Measurements from ENCODE around the gene PPP2R3C.
"Not testable (repeated sequence)": the region's sequence is repeated elsewhere in the genome, so short reads cannot be mapped to it uniquely, and the experiment has no call there.

PPP2R3C gene

DNA sequence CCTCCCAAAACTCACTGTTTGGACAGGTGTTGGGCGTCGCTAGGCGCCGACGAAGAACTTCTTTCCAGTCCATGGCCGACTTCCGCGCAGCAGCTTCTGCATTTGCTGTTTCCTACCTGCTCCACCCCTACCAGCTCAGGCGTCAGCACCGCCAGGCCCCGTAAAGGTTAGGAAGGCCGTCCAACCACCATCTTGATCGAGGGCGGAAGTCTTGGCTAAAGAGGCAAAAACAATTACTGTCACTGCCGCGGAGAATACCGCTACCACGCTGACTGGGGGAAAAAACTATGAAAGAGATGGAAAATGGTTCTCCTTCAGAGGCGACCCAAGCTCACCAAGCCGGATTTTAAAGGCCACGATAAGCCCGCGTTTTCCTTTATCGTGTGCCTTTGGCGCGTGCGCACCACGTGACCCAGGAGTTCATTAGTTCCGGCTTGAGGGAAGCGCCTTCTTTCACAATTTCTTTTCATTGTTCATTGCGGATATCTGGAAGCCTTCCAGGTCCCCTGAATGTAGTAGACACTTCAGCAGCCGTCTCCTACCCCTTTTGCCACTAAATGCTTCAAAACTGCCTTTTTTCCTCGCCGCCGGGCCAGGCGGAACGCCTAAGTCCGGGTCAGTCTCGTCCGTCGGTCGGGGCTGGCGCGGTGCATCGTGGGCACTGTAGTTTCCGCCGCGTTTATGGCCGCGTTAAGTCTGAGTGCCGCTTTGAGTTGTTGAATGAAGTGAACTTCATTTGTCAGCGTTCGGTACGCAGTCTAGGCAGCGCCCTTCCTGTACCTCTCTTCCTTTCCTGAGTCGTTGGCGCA, at the start of gene PPP2R3C, which contains the start of gene PRORP:
Gene PPP2R3C (minus strand): TSS at position 104 of the 809 bp plus-strand sequence. CDS start 31 bp downstream, at position 73.
Gene PRORP (plus strand): TSS at position 666 of the 809 bp plus-strand sequence. CDS start 694 bp downstream, outside the sequence.
- DNase-seq (ENCODE audit: low read depth): peak; percentile 75

DNA sequence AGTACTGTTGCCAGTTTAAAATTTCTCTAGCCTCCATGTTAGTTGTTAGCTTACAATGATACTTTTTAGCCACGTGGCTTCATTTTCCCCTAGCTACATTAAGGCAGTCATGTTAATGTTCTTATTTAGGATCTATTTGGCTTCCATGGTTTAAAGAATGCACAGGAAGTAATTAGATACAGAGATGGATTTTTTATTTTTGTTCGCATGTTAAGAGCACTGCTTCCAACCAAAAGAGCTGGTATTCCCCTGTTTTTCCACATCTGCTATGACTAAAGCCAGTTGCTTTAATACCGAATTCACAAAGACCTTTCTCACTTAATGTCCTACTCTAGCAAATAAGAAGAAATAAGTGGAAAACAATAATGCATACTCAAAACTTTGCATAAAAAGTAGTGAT, 45.7 kb upstream of the PPP2R3C start:
- DNase-seq (ENCODE audit: low read depth): no peak

DNA sequence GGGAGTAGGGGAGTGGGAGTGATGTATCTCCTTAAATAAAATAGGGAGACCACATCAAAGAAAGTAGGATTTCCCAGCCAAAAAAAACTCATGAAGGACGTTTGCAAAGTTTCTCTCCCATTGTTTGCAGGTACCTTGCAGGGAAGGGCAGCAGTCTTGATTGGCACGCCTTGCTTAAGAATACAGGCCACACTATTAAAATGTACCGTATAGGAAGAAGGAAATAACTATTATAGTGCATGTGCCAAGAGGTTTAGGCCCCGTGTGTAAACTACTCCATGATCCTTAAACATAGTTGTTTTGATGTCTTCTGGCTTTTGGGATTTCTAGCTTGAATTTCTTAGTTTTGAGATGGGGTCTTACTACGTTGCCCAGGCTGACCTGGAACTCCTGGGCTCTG, 43.1 kb upstream of the PPP2R3C start:
- no peak for DNase-seq (ENCODE audit: low read depth)

DNA sequence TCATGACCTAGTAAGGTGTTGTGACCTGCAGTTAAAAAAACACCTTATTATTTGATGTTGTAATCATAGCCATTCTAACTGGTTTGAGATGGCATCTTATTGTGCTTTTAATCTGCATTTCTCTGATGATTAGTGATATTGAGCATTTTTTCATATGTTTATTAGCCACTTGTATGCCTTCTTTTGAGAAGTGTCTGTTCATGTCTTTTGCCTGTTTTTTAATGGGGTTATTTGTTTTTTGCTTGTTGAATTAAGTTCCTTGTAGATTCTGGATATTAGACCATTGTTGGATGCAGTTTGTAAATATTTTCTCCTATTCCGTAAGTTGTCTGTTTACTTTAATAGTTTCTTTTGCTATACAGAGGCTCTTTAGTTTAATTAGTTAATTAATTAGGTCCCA, 41.6 kb upstream of the PPP2R3C start:
- DNase-seq (ENCODE audit: low read depth): no peak

DNA sequence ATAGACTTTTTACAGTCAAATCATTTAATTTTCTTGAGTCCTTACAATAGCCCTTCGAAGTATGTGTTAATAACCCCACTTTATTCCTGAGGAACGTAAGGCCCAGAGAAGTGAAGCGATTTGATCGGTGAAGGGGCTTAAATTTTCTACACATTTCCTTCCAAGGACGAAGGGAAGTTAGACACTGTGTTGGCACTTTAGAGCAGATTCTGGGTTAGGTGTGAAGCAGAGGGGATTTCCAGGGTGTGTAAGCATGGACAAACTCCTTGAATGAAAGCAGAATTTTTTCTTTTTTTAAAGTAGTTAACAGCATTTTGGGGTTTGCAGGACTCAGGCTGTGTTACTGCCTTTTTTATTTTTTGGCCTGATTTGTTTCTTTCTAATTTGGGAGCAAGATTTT, 39.4 kb upstream of the PPP2R3C start:
- no peak for DNase-seq (ENCODE audit: low read depth)

DNA sequence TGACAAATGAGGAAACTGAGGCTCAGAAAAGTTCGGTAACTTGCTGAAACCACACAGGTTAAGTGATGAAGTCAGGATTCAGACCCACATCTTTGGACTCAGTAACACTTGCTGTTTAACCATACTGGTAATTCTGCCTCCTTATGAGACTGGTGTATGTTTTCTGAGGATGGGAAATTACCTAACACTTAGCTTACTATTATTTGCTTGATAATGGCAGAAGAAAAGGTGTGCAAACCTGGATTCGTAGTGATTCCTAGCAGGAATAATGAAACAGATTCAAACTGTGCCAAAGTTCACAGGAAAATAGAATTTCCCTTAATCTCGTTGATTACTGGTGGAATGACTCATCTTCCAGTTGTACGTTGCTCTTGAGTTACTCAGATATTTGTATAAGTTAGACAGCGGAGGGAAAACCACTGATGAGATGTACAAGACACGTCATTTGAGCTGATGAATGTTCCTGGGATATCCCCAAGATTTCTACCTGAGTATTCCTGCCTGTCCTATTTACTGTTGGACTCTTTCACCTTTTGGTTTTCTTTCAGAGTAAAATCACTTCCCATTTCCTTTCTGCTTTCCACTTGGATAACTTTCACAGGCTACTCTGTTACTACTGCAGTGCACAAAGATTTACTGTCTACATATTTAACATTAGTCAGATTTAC, 38.1 kb upstream of the PPP2R3C start:
- DNase-seq (ENCODE audit: low read depth): no peak

DNA sequence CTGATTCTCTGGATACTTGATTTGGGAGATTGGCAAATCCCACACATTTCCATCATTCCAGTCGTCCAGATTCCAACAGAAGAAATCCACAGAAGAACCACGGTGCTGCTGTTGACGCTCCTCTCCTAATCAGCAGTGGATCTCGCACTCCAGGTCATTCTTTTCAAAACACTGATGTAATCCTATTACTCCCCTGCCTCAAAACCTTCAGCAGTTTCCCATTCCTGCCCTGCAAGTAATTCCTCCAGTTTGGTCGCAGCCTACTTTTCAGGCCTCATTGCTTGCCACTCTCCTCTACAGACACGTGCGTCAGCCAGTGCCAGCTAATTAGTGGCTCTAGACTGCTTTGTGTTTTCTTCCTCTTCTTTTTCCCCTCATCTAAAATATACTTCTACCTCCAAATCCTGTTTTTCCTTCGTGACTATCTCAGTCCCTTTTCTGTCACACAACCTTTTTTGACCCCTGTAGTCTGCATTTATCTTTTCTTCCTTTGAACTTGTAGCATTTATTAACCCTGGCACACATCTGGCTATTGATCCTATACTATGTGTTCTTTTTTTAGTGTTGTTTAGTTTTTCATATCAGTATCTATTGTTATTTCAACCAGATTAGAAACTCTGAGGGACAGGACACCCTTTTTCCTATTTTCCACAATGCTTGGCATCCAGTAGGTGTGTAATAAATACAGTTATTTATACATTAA, 37.3 kb upstream of the PPP2R3C start:
- no peak for DNase-seq (ENCODE audit: low read depth)

DNA sequence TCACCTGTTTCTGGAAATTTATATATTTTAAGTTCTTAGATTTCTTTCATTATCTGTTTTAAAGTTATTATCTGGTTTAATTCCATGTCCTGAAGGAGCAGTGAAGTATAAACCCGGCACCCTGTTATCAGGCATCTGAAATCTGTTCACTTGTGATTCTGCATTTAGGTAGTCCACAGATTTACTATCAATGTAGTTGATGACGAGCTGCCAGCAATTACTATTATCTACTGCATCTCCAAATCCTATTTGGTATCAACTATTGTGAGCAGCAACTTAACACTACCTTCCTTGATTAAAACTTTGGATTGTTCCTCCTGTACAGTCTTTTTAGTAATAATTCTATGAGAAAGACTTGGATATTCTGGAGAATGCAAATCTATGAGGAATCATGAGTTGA, 36.7 kb upstream of the PPP2R3C start:
- no peak for DNase-seq (ENCODE audit: low read depth)

DNA sequence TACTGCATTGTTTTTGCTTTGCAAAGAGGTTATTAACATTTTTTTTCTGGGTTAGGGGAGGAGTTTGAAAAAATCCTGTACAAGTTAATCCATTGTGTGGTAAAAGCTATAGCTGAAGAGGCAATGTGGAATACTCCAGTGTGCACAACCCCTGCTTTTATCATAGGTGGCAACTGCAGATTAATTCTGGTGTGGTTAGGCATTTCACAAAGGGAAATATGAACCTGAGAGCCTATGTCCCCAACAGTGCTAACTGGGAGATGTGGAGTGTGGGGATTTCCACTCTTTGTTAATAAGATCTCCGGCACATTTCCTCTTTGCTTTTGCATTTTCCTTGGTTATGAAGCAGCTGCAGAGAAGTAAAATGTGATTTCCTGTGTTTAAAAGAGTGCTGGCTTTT, 34.2 kb upstream of the PPP2R3C start:
- no peak for DNase-seq (ENCODE audit: low read depth)

DNA sequence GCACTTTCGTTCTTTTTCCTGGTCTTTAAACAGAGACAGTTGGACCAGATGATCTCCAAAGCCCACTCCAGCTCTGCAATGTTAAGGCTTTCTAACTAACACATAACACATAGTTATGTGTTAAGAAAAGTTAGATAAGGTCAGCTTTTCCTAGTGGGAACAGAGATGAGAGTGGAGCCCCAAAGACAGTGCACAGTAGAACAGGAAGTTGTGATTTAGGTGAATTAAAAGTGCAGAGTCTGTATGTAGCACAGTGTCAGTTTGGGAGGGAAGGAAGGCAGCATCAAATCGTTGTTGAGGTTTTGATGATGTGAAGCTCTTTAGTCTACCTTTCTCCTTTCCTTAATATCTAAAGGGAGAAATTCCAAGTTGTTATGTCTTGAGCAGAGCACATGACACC, 32.2 kb upstream of the PPP2R3C start:
- no peak for DNase-seq (ENCODE audit: low read depth)

DNA sequence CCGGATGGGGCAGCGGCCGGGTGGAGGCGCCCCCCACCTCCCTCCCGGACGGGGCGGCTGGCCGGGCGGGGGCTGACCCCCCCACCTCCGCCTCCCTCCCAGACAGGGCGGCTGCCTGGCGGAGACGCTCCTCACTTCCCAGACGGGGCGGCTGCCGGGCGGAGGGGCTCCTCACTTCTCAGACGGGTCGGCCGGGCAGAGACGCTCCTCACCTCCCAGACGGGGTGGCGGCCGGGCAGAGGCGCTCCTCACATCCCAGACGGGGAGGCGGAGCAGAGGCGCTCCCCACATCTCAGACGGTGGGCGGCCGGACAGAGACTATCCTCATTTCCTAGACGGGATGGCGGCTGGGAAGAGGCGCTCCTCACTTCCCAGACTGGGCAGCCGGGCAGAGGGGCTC, 30.7 kb upstream of the PPP2R3C start:
- DNase-seq (ENCODE audit: low read depth): not testable (repeated sequence)

DNA sequence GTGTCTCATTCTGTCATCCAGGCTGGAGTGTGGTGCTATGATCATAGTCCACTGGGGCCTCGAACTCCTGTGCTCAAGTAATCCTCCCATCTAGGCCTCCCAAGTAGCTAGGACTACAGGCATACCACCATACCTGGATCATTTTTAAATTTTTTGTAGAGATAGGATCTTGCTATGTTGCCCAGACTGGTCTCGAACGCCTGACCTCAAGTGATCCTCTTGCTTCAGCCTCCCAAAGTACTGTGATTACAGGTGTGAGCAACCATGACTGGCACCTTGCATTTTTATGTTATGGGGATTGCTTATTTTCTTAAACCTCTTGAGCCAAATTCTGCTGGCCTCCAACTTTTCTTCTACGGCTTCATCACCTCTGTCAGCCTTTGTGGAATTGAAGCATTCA, 27.4 kb upstream of the PPP2R3C start:
- no peak for DNase-seq (ENCODE audit: low read depth)

DNA sequence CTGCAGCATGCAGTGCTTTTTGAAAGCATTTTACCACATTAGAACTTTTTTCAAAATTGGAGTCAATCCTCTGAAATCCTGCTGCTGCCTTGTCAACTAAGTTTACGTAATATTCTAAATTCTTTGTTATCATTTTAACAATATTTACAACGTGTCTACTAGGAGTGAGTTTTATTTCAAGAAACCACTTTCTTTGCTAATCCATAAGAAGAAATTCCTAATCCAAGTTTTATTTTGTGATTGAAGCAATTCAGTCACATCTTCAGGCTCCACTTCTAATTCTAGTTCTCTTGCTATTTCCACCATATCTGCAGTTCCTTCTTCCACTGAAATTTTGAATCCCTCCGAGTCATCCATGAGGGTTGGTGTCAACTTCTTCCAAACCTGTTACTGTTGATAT, 25.9 kb upstream of the PPP2R3C start:
- DNase-seq (ENCODE audit: low read depth): no peak

DNA sequence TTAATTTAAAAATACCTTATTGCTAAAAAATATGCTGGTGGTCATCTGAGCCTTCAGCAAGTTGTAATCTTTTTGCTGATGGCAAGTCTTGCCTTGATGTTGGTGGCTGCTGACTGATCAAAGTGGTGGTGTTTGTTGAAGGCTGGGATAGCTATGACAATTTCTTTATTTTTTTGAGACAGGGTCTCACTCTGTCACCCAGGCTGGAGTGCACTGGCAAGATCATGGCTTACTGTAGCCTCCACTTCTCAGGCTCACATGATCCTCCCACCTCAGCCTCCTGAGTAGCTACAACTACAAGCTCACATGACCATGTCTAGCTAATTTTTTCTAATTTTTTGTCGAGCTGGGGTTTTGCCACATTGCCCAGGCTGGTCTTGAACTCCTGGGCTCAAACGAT, 25.4 kb upstream of the PPP2R3C start:
- DNase-seq (ENCODE audit: low read depth): no peak

DNA sequence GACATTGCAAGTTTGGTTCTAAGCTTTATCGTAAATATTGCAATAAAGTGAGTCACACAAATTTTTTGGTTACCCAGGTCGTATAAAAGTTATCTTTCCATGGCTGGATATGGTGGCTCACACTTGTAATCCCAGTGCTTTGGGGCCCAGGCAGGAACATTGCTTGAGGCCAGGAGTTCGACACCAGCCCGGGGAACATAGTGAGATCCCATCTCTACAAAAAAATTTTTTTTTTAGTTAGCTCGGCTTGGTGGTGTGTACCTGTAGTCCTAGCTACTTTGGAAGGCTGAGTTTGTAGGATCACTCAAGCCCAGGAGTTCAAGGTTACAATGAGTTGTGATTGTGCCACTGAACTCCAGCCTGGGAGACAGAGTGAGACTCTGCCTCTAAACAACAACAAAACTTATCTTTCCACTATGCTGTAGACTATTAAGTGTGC, 24.9 kb upstream of the PPP2R3C start:
- no peak for DNase-seq (ENCODE audit: low read depth)

DNA sequence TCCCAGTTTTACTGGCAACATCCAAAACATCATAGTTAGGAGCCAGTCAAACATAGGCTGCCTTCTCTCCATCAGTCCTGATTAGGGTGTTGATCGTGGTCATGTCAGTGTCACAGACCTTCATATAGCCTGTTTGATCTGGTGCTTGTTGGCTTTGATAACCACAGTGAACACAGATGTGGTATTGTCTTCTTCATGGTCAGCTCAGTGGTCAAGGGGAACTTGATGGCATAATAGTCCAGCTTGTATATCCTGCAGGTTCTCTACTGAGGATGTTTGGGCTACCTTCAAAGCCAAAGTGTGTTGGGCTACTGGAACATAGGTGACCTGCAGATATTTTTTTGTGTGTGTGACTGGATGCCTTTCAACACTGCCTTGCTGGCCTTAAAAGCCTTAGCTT, 22.2 kb upstream of the PPP2R3C start:
- no peak for DNase-seq (ENCODE audit: low read depth)

DNA sequence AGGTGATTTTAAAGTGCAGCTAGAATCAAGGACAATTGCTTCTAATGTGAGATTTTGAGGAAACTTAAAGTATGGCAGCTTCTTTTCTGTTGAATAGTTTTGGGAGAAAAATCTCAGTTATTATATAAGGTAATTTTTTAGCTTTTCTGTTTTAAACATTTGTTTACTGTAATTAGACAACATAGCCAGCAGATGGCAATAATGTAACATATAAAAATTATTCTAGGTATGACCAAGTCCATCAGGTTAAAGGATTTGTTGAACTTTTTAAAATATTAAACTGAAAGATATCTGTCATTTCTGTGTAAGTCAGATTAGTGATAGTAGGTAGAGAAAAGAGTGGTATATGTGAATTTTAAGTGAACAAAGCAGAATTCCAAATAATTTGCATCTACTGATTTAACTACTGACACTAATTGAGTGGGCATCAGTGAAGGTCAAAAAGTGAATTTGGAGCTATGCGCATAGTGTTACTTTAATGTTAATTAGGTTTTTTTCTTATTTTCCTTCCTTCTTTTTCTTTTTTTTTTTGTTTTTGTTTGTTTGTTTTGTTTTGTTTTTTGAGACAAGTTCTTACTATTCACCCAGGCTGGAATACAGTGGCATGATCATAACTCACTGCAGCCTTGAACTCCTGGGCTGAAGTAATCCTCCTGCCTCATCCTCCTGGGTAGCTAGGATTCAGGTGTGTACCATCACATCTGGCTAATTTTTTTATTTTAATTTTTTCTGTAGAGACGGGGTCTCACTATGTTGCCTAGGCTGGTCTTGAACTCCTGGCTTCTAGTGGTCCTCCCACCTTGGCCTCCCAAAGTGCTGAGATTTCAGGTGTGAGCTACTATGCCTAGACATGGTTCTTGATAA, 19.2 kb upstream of the PPP2R3C start:
- DNase-seq (ENCODE audit: low read depth): no peak

DNA sequence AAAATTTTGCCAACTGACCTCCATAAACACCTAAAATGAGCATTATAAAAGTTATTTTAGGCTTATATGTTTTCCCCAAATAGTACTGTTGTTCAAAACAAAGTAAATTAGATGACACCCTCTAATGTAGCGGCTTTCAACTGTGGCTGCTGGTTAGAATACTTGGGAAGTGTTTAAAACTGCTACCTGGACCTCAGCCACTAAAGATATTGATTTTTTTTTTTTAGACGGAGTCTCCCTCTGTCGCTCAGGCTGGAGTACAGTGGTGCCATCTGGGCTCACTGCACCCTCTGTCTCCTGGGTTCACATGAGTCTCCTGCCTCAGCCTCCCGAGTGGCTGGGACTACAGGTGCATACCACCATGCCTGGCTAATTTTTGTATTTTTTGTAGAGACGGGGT, 16.8 kb upstream of the PPP2R3C start:
- no peak for DNase-seq (ENCODE audit: low read depth)

DNA sequence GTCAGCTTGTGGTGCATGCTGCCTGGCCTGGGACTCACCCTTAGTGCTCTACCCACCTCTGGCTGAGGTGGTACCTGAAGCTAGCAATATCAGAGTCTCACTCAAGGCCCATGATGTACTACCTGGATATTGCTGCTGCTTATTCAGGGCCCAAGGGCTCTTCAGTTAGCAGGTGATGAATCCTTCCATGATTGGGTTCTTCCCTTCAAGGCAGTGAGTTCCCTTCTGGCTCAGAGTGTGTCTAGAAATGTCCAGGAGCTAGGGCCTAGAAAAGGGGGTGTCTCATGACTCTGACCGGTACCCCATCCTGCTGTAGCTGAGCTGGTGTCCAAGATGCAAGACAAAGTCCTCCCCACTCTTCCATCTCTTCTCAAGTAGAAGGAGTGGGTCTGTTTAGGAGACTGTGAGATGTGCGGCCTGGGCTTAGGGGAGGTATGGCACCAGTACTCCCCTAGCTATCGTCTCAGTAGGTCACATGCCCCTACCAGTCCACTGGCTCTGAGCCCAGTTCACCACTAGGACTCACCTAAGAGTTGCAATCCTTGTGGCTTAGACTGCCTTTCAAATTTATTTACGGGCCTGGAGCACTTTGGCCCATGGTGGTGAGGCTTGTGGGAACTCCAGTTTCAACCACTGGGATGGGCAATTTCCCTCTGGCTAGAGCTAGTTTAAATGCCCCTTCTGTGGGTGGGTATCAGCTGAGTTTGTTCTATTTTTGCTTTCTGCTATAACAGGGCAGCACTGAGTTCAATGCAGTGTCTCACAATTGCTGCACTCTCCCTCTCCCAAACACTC, 12.7 kb upstream of the PPP2R3C start:
- no peak for DNase-seq (ENCODE audit: low read depth)

DNA sequence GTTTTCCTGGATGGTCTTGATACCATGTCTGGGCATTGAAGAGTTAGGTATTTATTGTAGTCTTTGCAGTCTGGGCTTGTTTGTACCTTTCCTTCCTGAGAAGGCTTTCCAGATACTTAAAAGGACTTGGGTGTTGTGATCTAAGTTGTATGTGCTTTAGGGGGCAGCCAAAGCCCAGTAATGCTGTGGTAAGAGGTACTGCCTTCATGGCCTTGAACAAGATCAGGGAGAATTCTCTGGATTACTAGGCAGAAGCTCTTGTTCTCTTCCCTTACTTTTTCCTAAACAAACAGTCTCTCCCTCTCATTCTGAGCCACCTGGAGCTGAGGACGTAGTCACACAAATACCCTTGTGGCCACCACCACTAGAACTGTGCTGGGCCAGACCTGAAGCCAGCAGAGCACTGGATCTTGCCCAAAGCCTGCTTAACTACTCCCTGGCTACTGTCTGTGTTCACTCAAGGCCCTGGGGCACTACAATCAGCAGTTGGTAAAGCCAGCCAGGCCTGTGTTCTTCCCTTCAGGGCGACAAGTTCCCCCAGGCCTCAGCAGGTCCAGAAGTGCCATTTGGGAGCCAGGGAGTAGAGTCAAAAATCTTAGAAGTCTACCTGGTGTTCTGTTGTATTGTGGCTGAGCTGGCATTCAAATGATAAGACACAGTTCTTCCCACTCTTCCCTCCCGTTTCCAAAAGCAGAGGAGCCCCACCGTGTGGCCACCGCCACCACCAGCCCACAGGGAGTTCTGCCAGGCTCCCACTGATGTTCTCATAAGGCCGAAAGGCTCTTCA, 11.9 kb upstream of the PPP2R3C start:
- no peak for DNase-seq (ENCODE audit: low read depth)

All from stimulated activated CD8-positive, alpha-beta memory T cell treated with anti-CD3 and anti-CD28 coated beads, Interleukin-4, amount 100 ng/mL, for 24 hours (primary cell).